ENCODE measurements around the gene CMAS.
"Not testable (repeated sequence)": the region's sequence is repeated elsewhere in the genome, so short reads cannot be mapped to it uniquely, and the experiment has no call there.

CMAS gene

GRCh38 chr12:22046968-22047390, 961 bp downstream of the CMAS start:
- no peak for DNase-seq (ENCODE audit: extremely low read depth in 1 of 2, low read depth in 1 of 2)

- no peak for DNase-seq (ENCODE audit: extremely low read depth in 1 of 2, low read depth in 1 of 2)
These were observed 1.5 kb downstream of the CMAS start for GRCh38 chr12:22047494-22047893.

GRCh38 chr12:22048351-22049041, 2.5 kb downstream of the CMAS start:
- DNase-seq (ENCODE audit: extremely low read depth in 1 of 2, low read depth in 1 of 2) = no peak

GRCh38 chr12:22050078-22050477, 4.1 kb downstream of the CMAS start:
- DNase-seq (ENCODE audit: extremely low read depth in 1 of 2, low read depth in 1 of 2) = no peak

GRCh38 chr12:22051114-22051698, 5.2 kb downstream of the CMAS start:
- DNase-seq (ENCODE audit: extremely low read depth in 1 of 2, low read depth in 1 of 2) = no peak

GRCh38 chr12:22052994-22053393, 7.0 kb downstream of the CMAS start:
- not testable (repeated sequence) for DNase-seq (ENCODE audit: extremely low read depth in 1 of 2, low read depth in 1 of 2)

- no peak for DNase-seq (ENCODE audit: extremely low read depth in 1 of 2, low read depth in 1 of 2)
These were observed 8.1 kb downstream of the CMAS start for GRCh38 chr12:22054155-22054554.

GRCh38 chr12:22056607-22057006, 10.6 kb downstream of the CMAS start:
- no peak for DNase-seq (ENCODE audit: extremely low read depth in 1 of 2, low read depth in 1 of 2)

GRCh38 chr12:22059976-22060647, 14.1 kb downstream of the CMAS start:
- no peak for DNase-seq (ENCODE audit: extremely low read depth in 1 of 2, low read depth in 1 of 2)

GRCh38 chr12:22064968-22065367, 18.9 kb downstream of the CMAS start:
- no peak for DNase-seq (ENCODE audit: extremely low read depth in 1 of 2, low read depth in 1 of 2)

- no peak for DNase-seq (ENCODE audit: extremely low read depth in 1 of 2, low read depth in 1 of 2)
These were observed 20.3 kb downstream of the CMAS start for GRCh38 chr12:22066310-22066709.

- DNase-seq (ENCODE audit: extremely low read depth in 1 of 2, low read depth in 1 of 2) = no peak
These were observed 23.8 kb downstream of the CMAS start for GRCh38 chr12:22069851-22070250.

GRCh38 chr12:22082190-22082701, 36.2 kb downstream of the CMAS start:
- DNase-seq (ENCODE audit: extremely low read depth in 1 of 2, low read depth in 1 of 2) = no peak

GRCh38 chr12:22083167-22083566, 37.1 kb downstream of the CMAS start:
- DNase-seq (ENCODE audit: extremely low read depth in 1 of 2, low read depth in 1 of 2) = no peak

- no peak for DNase-seq (ENCODE audit: extremely low read depth in 1 of 2, low read depth in 1 of 2)
These were observed 38.8 kb downstream of the CMAS start for GRCh38 chr12:22084852-22085251.

- no peak for DNase-seq (ENCODE audit: extremely low read depth in 1 of 2, low read depth in 1 of 2)
These were observed 42.9 kb downstream of the CMAS start for GRCh38 chr12:22088886-22089285.

GRCh38 chr12:22089486-22089885, 43.5 kb downstream of the CMAS start:
- no peak for DNase-seq (ENCODE audit: extremely low read depth in 1 of 2, low read depth in 1 of 2)

GRCh38 chr12:22099062-22099461, 53.0 kb downstream of the CMAS start:
- not testable (repeated sequence) for DNase-seq (ENCODE audit: extremely low read depth in 1 of 2, low read depth in 1 of 2)

- no peak for DNase-seq (ENCODE audit: extremely low read depth in 1 of 2, low read depth in 1 of 2)
These were observed 55.1 kb downstream of the CMAS start for GRCh38 chr12:22100958-22101748.

- DNase-seq (ENCODE audit: extremely low read depth in 1 of 2, low read depth in 1 of 2) = no peak
These were observed 55.8 kb downstream of the CMAS start for GRCh38 chr12:22101749-22102243.

- no peak for DNase-seq (ENCODE audit: extremely low read depth in 1 of 2, low read depth in 1 of 2)
These were observed 57.4 kb downstream of the CMAS start for GRCh38 chr12:22103418-22103817.

Data from activated CD8-positive, alpha-beta memory T cell treated with anti-CD3 and anti-CD28 coated beads for 1 hour (primary cell).